ENCODE measurements around the gene AFAP1.

- TF ChIP-seq YY1 (IDR thresholded peaks at IDR 0.05; ENCODE audit: insufficient read depth, insufficient read length), result no peak
- TF ChIP-seq ZNF274 (IDR thresholded peaks at IDR 0.05; ENCODE audit: low read depth, low read length), result no peak
- no peak for TF ChIP-seq SUZ12 (IDR thresholded peaks at IDR 0.05; ENCODE audit: extremely low read depth, insufficient read depth, insufficient read length)
These were observed 216.0 kb downstream of the AFAP1 start for GRCh38 chr4:7723625-7724024.
